HepG2 (cell line): ENCODE measurements around the gene GABRG3. TPM values are rescaled to one million over a fixed set of nuclear protein-coding genes. Genes with fewer than 3 reads are reported as not detected.

Source experiments
- ATAC-seq: fragments of 200-7000 bp; cut with Tn5 transposase; 3 replicates; pipeline ENCODE4 v1.9.1; 2020; ENCODE audit warnings: mild to moderate bottlenecking, moderate library complexity
- BruUV-seq: library from RNA; stranded (reverse); fragments of 400-500 nt; replicated peaks from 2 replicates; lab custom pipeline; 2021; lab: Mats Ljungman, UMichigan
- CTCF ChIA-PET: fragments of 300-600 bp; formaldehyde crosslinking; extraction: SDS; loops from one replicate; lab custom pipeline; 2021; ENCODE audit warnings: low total read pairs, inconsistent platforms, low intra/inter-chr PET ratio; lab: Yijun Ruan, JAX
- POLR2A ChIA-PET: fragments of 350-600 bp; sonication (Branson Sonifier 250); formaldehyde crosslinking; loops from one replicate; lab custom pipeline; 2020; ENCODE audit warnings: antibody characterized with exemption, inconsistent platforms; lab: Yijun Ruan, JAX
- DNase-seq: peaks from one replicate; pipeline ENCODE4 v3.0.0-alpha.2; 2015; ENCODE audit warnings: low spot score
- FAIRE-seq: peaks from 3 replicates; lab custom pipeline; 2011; peaks lifted over from hg19 to GRCh38; lab: Jason Lieb, UNC
- H2AFZ ChIP-seq: one replicate; pipeline ENCODE4 v1.6.1; 2011; ENCODE audit warnings: low read length, inconsistent platforms
- H3K27ac ChIP-seq: fragments of 300-600 bp; 3 replicates; pipeline ENCODE4 v1.8.0; 2011; ENCODE audit warnings: mixed run types, mild to moderate bottlenecking, mixed read lengths, low read length, inconsistent platforms; ENCODE audit not compliant: insufficient read depth; ENCODE audit errors: extremely low read length
- H3K27me3 ChIP-seq, 2 experiments: fragments of 200-600 bp in 1 of 2; 2 replicates in 1 of 2; 3 replicates in 1 of 2; pipeline versions ENCODE4 v1.6.0 to v1.8.0; 2011; ENCODE audit warnings: low read length in 2 of 2, mild to moderate bottlenecking in 2 of 2, moderate library complexity in 2 of 2, inconsistent platforms in 1 of 2; ENCODE audit not compliant: insufficient read depth in 2 of 2, control insufficient read depth in 1 of 2
- H3K36me3 ChIP-seq, 2 experiments: fragments of 200-600 bp in 1 of 2; replicated peaks in 1 of 2; 2 replicates in 1 of 2; 3 replicates in 1 of 2; pipeline versions ENCODE4 v1.5.1 to v1.8.0; 2011; ENCODE audit warnings: low read length in 2 of 2, inconsistent platforms in 1 of 2; ENCODE audit not compliant: insufficient read depth in 2 of 2, control insufficient read depth in 1 of 2
- H3K4me1 ChIP-seq: 2 replicates; pipeline ENCODE4 v1.5.1; 2012; ENCODE audit warnings: low read length, inconsistent platforms; ENCODE audit not compliant: insufficient read depth
- H3K4me2 ChIP-seq: 2 replicates; pipeline ENCODE4 v1.6.0; 2011; ENCODE audit warnings: low read depth, low read length, inconsistent platforms
- H3K4me3 ChIP-seq, 3 experiments: fragments of 200-600 bp in 1 of 3; sonication (generic), shearing (Covaris generic) in 1 of 3; replicated peaks in 1 of 3; 2 replicates each; pipeline ENCODE4 v1.5.1; 2011 to 2016; ENCODE audit warnings: low read length in 3 of 3, inconsistent platforms in 2 of 3, low read depth in 2 of 3, mild to moderate bottlenecking in 2 of 3, control low read depth in 1 of 3, mixed read lengths in 1 of 3; ENCODE audit not compliant: insufficient read depth in 1 of 3
- H3K79me2 ChIP-seq: one replicate; pipeline ENCODE4 v1.6.1; 2011; ENCODE audit warnings: low read length, inconsistent platforms; ENCODE audit not compliant: insufficient read depth
- H3K9ac ChIP-seq: 2 replicates; pipeline ENCODE4 v1.6.0; 2011; ENCODE audit warnings: mild to moderate bottlenecking, low read depth, low read length, inconsistent platforms; ENCODE audit not compliant: insufficient read depth
- H3K9me3 ChIP-seq: 2 replicates; pipeline ENCODE4 v1.5.1; 2012; ENCODE audit warnings: mild to moderate bottlenecking, low read length
- H4K20me1 ChIP-seq: 2 replicates; pipeline ENCODE4 v1.6.0; 2011; ENCODE audit warnings: inconsistent platforms, mild to moderate bottlenecking, low read length, moderate library complexity; ENCODE audit not compliant: insufficient read depth
- AKAP8 ChIP-seq: sonication (generic); formaldehyde crosslinking; IDR thresholded peaks from 2 replicates; pipeline ENCODE4 v1.5.1; 2020; ENCODE audit warnings: mild to moderate bottlenecking, missing genetic modification reagents
- NFIC ChIP-seq: IDR thresholded peaks from 2 replicates; pipeline ENCODE4 v1.6.1; 2012; ENCODE audit warnings: mild to moderate bottlenecking, low read length, inconsistent platforms
- NFKBIZ ChIP-seq: IDR thresholded peaks from 2 replicates; pipeline ENCODE4 v1.6.1; 2018; ENCODE audit warnings: missing genetic modification reagents, missing compliant biosample characterization
- NPAS2 ChIP-seq: sonication (generic); formaldehyde crosslinking; IDR thresholded peaks from 2 replicates; pipeline ENCODE4 v1.8.0; 2022; ENCODE audit warnings: mild to moderate bottlenecking, missing genetic modification reagents, borderline replicate concordance
- PHB2 ChIP-seq: fragments of 450-650 bp; IDR thresholded peaks from 2 replicates; pipeline ENCODE4 v1.6.1; 2018; ENCODE audit not compliant: partially characterized antibody
- POLR2A ChIP-seq, 2 experiments: IDR thresholded peaks; 2 replicates each; pipeline ENCODE4 v1.6.1; 2011; ENCODE audit warnings: low read depth in 2 of 2, low read length in 2 of 2, mild to moderate bottlenecking in 1 of 2, moderate library complexity in 1 of 2; ENCODE audit not compliant: insufficient read depth in 1 of 2
- SNAPC2 ChIP-seq: sonication (generic); formaldehyde crosslinking; IDR thresholded peaks from 2 replicates; pipeline ENCODE4 v1.8.1; 2022; ENCODE audit warnings: mild to moderate bottlenecking, missing genetic modification reagents
- TBX3 ChIP-seq: fragments of 450-650 bp; IDR thresholded peaks from 2 replicates; pipeline ENCODE4 v1.6.1; 2017; ENCODE audit warnings: antibody characterized with exemption, mild to moderate bottlenecking, inconsistent platforms, borderline replicate concordance
- WIZ ChIP-seq: sonication (generic); formaldehyde crosslinking; IDR thresholded peaks from 2 replicates; pipeline ENCODE4 v1.5.1; 2020; ENCODE audit warnings: mild to moderate bottlenecking, missing genetic modification reagents
- ZFYVE20 ChIP-seq: sonication (generic); formaldehyde crosslinking; IDR thresholded peaks from 2 replicates; pipeline ENCODE4 v1.8.0; 2023; ENCODE audit warnings: low read depth, mild to moderate bottlenecking, moderate library complexity, missing genetic modification reagents, borderline replicate concordance
- ZNF446 ChIP-seq: sonication (generic); formaldehyde crosslinking; IDR thresholded peaks from 2 replicates; pipeline ENCODE4 v1.5.0; 2020; ENCODE audit warnings: mild to moderate bottlenecking, missing genetic modification reagents
- WGBS: methylation state at CpG from one replicate; pipeline ENCODE4 v1.1.6; 2017; ENCODE audit warnings: low lambda C conversion rate; 5-methylcytosine and 5-hydroxymethylcytosine counted together
- in situ Hi-C: cut with HindIII; loops from 2 replicates; pipeline ENCODE4 v1.10.0; 2017; ENCODE audit warnings: low pct_unique_long_range_greater_than_20kb; ENCODE audit not compliant: extremely low pct_ligation_motif_present
- intact Hi-C: fragments of 100-400 bp; cut with micrococcal nuclease; formaldehyde crosslinking; loops from one replicate; pipeline ENCODE4 v1.10.0; 2022; ENCODE audit not compliant: unreplicated experiment
- polyA plus RNA-seq, 8 experiments: library from polyadenylated mRNA; depleted of rRNA in 3 of 8; stranded (reverse) in 7 of 8; unstranded in 1 of 8; fragments of >200 nt; fragmentation: Illumina TruSeq in 4 of 8; extraction: Trizol in 4 of 8; gene quantifications; 2 replicates each; pipeline versions ENCODE4 v1.2.1 to v1.2.3, GENCODE V29; 2011 to 2016; ENCODE audit warnings: low read depth in 4 of 8, missing spikeins in 1 of 8, mixed read lengths in 1 of 8; ENCODE audit not compliant: insufficient read depth in 1 of 8
- total RNA-seq, 5 experiments: library from RNA; depleted of rRNA; stranded (reverse); fragments of >200 nt; fragmentation: Illumina TruSeq; extraction: Trizol; gene quantifications; 2 replicates each; pipeline ENCODE4 v1.2.3, GENCODE V29; 2016; ENCODE audit warnings: low read depth in 1 of 5
- TF ChIP-seq, protein P1 (sequence below): sonication (generic); formaldehyde crosslinking; IDR thresholded peaks from 2 replicates; pipeline ENCODE4 v1.5.1; 2020; ENCODE audit warnings: mild to moderate bottlenecking, moderate library complexity, missing genetic modification reagents
- TF ChIP-seq, protein P2 (sequence below): sonication (generic); formaldehyde crosslinking; IDR thresholded peaks from 2 replicates; pipeline ENCODE4 v1.9.0; 2021; ENCODE audit warnings: missing genetic modification reagents, borderline replicate concordance

The GABRG3 gene
- total and polyA plus RNA-seq, 2 of the 13 experiments (the other 11 are each of a cell fraction or from before 2014, with no cell fraction given) = not detected

DNA sequence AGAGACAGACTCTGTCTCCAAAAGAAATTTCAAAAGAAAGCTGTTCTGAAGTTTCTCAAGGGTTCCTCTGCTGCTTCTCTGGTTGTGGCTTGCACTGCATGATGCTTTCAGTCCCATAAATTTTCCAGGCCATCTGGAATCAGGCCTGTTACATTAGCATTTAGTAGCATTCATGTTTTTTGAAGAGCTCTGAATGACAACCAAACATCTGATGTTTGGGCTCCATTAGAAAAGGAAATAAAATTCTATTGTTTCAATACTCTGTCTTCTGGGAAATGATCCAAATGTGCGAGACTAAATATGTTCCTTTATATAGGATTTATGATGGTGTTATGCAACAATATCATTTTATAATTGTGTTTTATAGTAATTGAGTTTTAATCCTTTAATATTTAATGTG is 455.8 kb downstream of the GABRG3 start:
- 3% methylated on average over 1 of the region's 1 CpG for WGBS
- no TSS peak for BruUV-seq
- TF ChIP-seq ZNF446 (no peak), SNAPC2 (CRISPR knock-in tag) (no peak), NFIC (no peak), WIZ (CRISPR knock-in tag) (no peak), NFKBIZ (CRISPR knock-in tag) (no peak), PHB2 (no peak), AKAP8 (no peak), ZFYVE20 (no peak), TBX3 (no peak), NPAS2 (CRISPR knock-in tag) (no peak), POLR2A (IDR thresholded peaks at IDR 0.05; ENCODE audit: insufficient read depth in 1 of 2, low read depth in 2 of 2, low read length in 2 of 2) (no peak)
- TF ChIP-seq, protein P1, sequence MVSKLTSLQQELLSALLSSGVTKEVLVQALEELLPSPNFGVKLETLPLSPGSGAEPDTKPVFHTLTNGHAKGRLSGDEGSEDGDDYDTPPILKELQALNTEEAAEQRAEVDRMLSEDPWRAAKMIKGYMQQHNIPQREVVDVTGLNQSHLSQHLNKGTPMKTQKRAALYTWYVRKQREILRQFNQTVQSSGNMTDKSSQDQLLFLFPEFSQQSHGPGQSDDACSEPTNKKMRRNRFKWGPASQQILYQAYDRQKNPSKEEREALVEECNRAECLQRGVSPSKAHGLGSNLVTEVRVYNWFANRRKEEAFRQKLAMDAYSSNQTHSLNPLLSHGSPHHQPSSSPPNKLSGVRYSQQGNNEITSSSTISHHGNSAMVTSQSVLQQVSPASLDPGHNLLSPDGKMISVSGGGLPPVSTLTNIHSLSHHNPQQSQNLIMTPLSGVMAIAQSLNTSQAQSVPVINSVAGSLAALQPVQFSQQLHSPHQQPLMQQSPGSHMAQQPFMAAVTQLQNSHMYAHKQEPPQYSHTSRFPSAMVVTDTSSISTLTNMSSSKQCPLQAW = no peak
- TF ChIP-seq, protein P2, sequence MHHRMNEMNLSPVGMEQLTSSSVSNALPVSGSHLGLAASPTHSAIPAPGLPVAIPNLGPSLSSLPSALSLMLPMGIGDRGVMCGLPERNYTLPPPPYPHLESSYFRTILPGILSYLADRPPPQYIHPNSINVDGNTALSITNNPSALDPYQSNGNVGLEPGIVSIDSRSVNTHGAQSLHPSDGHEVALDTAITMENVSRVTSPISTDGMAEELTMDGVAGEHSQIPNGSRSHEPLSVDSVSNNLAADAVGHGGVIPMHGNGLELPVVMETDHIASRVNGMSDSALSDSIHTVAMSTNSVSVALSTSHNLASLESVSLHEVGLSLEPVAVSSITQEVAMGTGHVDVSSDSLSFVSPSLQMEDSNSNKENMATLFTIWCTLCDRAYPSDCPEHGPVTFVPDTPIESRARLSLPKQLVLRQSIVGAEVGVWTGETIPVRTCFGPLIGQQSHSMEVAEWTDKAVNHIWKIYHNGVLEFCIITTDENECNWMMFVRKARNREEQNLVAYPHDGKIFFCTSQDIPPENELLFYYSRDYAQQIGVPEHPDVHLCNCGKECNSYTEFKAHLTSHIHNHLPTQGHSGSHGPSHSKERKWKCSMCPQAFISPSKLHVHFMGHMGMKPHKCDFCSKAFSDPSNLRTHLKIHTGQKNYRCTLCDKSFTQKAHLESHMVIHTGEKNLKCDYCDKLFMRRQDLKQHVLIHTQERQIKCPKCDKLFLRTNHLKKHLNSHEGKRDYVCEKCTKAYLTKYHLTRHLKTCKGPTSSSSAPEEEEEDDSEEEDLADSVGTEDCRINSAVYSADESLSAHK (CRISPR knock-in tag) = no peak
- intact Hi-C loops (no loop called here), in situ Hi-C loops (no loop called here)
- no peak for ATAC-seq
- H3K4me3 ChIP-seq = no peak overlapping the region
- H3K27ac ChIP-seq = no peak overlapping the region
- no peak overlapping the region for H2AFZ ChIP-seq
- H3K79me2 ChIP-seq = no peaks in the 10 kb centered on the region
- FAIRE-seq = no peak
- no peaks in the 10 kb centered on the region for H4K20me1 ChIP-seq
- CTCF ChIA-PET = no interaction called here
- no peaks in the 10 kb centered on the region; a peak in 1 of 5 replicates for H3K27me3 ChIP-seq
- DNase-seq = no peak
- no peak overlapping the region for H3K4me2 ChIP-seq
- H3K4me1 ChIP-seq = no peaks in the 10 kb centered on the region
- no peaks in the 10 kb centered on the region for H3K36me3 ChIP-seq
- H3K9ac ChIP-seq = no peak overlapping the region
- POLR2A ChIA-PET = no interaction called here
- H3K9me3 ChIP-seq = peaks cover 65% of the 10 kb centered on the region
